Globus pallidus (tissue), 1 donor: ENCODE results near the gene TMEM106C.

Experiments used
- DNase-seq: peaks from one replicate; pipeline ENCODE4 v3.0.0-alpha.2; 2015; ENCODE audit warnings: low spot score

TMEM106C gene

DNA sequence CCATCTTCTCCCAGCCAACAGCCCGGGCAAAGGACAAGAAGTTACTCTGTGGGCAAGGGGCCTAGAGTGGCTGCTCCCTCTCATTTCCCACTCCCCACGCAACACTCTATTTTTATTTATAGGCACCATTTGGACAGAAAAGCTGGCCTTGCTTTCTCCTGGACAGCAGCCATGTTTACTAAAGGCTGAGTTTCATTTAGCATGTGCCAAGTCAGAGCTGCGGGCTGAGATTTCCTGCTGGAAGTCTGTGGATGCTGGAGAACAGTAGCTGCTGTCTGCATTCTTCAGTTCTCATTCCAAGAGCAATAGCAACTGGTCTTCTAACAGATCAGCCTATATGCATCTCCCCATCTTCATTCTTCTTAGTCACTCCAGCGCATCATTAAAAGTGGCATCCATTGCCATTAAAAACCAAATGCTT, 32.6 kb downstream of the TMEM106C start:
- peak; percentile 44 for DNase-seq

DNA sequence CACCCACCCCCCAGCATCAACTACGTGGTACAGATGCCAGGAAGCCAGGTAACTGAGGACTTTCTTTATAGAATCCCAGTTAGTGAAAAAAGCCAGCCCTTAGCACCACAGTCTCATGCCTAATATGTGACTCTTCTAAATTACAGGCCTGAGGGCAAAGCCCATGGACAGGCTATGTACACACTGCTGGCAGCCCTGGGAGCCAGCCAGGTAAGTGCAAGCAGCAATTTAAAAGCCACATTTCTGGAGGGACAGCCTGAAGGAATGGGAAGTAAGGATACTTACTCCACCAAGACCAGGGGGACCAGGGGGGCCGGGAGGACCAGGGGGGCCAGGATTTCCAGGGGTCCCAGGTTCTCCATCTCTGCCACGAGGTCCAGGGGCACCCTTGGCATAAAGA, 33.9 kb downstream of the TMEM106C start:
- DNase-seq = no peak

DNA sequence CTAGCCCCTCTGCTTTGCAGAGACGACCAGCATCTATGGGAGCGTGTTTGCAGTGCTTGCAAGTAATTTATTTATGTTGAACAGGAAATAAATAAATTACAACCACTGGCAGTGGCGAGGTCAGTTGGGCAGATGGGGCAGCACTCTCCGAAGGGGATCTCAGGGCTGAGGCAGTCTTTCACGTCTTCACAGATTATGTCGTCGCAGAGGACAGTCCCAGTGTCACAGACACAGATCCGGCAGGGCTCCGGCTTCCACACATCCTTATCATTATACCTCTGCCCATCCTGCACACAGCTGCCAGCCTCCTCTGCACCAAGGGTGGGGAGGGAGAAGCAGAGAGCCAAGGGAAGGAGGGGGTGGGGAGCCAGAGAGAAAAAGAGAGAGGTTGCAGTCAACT, 36.4 kb downstream of the TMEM106C start:
- no peak for DNase-seq

DNA sequence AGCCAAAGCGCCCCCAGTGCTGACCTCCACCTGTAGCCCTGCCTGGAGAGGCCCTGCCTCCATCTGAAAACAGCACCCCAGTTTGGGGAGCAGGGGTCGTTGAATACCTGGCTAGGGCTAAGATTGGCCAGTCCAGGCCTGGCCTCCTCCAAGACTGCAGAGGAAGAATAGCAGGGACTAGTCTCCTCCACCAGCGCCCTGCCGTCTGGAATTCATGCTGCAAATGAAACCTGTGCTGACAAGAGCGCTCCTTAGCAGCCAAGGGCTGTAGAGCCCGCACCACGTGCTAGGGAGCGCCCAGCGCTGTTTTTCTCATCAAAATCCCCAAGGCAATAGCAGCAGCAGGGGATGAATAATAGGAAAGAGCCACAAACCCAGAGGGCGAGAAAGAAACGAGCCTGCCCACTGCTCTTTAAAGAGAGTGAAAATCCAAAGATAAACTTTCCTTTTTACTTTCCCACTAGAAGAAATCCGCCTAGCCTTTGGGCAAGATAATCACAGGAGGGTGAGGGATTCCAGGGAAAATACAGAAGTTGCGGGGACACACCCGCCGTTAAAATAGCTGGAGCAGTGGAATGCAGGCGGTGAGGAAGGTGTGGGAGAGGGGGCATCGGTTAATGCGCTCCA, 37.6 kb downstream of the TMEM106C start:
- DNase-seq = no peak

DNA sequence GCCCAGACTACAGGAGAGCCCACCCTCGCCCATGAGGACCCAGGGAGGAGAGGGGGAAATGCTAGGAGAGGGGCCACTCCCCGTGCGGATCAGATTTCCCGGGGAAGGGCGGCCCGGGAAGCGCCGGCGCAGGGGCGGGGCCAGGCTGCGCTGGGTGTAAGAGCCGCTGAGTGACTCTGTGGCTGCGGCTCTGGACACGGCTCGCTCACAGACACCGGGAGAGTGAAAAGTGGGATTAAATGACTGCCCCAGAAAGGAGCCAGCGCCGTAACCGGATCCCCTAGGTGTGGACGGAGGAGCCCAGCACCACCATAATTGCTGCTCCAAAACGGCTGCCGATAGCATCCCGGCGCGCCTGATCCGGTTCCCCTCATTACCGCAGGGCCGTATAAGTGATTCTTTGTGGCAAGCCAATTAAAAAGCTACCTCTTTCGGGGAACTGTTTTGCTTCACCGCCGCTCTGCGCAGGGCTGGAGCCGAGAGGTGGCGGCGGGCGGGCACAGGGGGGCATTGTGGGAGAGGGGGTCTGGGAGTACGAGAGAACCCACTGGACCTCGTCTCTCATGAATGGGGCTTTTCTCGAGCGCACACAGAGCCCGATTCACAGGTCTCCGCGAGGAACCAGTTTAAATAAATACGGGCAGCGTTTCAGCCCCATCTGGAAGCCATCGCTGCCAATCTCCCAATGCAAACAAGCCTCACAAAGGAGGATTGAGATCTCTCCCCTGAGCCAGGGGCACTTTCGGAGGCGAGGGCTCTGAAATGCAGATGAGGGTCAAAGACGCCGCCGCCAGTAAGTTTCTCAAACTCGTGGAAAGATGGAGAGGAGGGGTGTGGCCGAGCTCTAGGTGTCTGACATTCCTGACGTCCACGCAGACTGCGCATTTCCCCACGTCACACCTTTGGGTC, 38.4 kb downstream of the TMEM106C start:
- peak; percentile 33 for DNase-seq

DNA sequence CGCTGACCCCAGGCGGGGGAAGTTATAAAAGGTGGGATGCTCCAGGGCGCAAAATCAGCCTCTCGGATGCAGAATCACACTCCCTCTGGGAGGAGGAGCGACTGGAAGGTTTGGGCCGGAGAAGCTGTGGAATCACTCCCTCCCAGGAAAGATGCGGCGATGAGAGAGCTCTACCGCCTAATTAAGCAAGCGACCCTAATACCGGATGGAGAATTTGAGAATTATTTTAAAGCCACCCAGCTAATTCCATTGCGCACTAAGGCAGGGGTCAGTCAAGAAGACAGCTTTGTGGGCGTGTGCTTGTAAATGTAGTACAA, 39.0 kb downstream of the TMEM106C start:
- DNase-seq = no peak

DNA sequence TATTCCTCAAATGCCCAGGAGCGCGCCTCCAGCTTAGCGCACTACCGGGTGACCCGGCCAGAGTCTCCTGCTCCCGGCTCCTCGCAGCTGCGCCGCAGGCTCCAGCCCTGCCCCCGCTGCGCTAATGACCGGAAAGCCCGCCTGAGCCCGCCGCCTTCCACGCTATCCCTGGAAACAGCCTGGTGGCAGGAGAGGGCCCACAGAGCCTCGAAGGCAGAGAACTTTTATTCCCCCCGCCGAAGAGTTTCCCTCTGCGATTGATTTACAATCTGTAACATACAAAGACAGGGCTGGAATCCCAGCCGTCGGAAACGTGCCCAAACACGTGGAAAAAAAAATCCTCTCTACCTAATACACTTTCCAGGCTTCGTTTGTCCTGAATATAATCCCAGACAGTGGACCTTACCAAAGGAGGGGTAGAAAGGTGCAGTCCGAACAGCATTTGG, 39.4 kb downstream of the TMEM106C start:
- DNase-seq = no peak

DNA sequence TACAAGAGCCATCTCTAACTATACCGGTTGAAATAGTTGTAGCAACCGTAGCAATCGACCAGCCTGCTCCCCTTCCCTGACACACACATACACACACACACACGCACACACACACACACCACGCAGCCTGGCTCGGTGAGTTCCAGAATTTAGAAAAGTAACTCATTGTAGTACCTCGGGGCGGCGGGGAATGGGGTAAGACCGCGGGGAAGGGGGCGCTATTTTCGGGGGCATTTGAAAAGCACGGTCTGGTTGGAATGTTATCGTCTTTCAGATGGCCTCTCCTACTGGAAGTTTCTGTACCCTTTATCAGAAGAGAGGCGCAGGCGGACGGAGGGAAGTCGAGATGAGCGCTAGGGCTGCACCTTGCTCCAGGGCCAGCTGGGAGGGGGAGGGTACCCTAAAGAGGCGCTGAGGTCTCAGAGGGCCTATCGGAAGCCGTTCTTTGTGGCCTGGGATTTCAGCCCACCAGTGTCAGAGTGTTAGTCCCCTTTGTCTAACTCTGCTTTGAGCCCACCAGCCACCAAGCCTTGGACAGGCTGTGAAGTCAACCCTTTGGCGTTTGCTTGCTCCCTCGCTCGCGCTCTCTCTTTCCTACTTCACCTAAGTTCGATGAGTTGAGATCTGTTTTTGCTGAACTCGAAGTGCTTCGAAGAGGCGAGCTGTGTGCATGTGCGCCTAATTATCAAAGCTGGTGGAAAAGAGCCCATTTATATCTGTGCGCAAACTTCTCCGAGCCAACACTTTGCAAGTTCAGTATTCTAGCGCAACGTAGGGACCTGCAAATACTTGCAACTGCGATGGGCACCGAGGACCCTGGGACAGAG, 40.0 kb downstream of the TMEM106C start:
- DNase-seq = no peak

DNA sequence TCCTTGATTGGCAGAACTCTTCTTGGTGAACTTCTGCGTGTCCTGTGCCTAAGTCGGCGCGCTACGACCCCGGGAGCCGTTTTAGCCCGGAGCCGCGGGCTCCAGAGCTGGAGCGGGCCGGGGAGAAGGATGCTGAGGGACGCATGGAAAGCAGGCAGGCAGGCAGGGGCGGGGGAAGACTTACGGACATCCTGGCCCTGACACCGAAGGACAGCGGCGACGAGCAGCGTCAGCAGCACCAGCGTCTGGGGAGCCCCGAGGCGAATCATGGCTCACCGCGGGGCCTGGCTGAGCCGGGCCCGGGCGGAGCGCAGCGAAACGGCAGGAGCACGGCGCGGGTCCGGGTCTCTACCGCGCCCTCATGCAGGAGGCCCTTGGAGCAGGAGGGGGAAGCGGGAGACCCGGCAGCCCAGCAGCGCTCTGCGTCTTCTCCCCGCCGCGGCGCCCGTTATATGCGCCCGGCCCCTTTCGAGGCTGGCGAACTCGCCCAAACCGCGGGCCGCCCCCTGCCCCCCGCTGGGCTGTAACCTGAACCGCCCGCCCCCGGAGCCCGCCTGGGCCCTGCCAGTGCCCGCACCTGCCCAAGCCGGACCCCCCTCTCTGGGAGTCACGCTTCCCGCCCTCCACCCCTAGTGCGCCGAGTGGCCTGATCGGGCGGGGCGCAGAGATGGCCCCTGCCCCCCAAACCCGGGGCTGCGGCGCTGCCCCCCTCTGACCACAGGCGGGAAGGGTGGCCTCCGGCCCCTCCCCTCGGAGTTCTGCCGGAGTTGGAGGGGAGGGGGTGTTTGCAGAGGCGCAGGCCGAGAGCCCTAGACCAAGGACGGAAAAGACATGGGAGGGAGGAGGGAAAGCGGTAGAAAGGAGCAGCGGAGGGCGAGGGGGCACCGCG, 40.9 kb downstream of the TMEM106C start, which contains the start of gene COL2A1:
Gene COL2A1 (minus strand): TSS at position 424 of the 889 bp plus-strand sequence. CDS start 155 bp downstream, at position 269.
- no peak for DNase-seq

DNA sequence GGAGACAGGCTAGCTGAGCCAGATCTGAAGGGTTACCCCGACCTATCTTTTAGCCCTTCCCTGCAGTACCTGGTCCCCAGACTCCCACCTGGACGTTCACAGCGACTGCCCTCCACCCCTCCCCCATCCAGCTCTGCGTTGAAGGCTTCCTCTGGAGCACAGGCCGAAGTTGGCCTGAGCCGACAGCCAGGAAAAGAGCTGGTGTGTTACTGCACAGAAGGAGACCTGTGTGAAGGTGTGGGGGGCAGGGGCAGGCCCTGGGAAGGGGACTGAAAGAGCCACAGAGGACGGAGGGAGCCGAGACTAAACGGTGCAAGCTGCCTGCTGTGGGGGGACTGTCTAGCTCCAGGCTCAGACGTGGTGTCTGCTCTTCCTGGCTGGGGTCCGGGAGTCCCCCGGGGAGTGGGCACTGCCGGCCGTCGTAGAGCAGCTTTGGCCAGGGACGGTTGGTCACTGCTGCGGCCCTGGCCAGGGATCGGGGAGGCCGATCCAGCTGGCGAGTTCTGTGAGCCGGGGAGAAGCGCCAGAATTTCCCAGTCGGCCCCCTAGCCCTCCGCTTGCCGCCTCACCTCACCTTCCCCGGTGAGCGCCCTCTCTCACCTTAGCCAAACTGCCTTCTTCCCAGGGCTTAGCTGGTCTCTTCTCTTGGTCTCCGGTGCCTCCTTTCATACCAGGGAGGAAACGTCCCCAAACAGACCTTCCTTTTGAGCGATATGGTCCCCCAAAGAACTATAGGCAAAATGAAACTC, 41.8 kb downstream of the TMEM106C start:
- no peak for DNase-seq

DNA sequence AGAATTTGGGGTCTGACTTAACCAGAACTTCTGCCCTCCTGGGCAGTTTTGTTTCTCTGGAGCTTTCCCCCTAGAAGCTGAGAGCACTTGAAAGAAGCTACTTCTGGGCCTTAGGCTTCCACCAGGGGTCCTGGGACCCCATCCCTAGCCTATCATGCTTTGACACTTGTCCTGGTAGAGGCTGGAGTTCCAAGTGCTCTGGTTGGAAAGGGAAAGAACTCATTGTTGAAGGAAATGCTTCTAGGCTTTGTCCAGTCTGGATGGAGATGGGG, 42.3 kb downstream of the TMEM106C start:
- no peak for DNase-seq

DNA sequence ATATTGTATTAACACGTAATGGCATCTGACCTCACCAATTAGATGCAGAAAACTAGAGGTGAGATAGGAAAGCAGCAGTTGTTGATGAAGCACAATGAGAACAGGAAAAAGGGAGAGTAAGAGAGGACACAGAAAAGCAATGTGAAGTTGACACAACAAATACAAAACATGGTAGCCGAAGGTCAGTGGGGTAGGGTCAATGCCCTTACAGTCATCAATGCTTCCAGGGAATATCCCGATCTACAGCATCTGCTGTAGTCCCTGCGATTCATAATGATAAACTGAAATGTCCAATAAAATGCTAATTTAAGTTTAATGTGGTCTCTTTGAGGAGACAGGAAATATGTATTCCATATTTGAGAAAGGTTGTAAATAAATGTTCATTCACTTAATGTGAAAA, 43.8 kb downstream of the TMEM106C start:
- DNase-seq = no peak

DNA sequence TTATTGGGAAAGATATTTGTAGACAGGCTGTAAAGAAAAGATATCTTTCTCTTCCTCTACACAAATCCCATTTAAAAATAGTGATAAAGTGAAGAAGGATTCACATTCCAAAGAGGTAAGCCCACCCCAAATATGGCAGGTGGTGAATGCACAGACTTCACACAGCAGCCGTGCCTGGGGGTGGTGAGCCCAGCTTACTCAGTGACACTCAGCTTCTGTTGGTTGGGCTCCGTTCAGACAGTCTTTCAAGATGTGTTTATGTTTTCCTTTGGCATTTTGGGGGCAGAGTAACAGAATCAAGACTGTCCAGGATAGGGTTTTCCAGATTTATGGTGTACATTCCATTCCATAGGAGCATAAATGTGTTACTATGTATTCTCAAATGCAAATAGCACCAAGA, 45.0 kb downstream of the TMEM106C start:
- DNase-seq = no peak

DNA sequence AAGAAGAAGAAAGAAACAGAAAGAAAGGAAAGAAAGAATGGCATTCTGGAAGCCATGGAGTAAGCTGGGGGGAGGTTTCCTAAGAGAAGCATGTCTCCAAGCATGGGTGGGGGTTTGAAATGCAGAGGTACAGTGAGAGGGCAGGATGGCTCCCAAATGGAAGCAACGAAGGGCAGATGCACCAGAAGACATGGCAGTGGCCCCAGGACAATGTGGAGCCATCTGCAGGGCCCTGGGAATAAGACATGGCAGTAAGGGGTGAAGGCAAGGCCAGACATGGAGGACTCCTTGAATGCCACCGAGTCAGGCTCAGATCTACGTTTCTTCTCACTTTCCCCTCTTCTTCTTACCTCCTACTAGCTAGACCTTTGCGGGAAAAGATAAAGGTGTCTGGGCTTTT, 45.6 kb downstream of the TMEM106C start:
- DNase-seq = no peak

DNA sequence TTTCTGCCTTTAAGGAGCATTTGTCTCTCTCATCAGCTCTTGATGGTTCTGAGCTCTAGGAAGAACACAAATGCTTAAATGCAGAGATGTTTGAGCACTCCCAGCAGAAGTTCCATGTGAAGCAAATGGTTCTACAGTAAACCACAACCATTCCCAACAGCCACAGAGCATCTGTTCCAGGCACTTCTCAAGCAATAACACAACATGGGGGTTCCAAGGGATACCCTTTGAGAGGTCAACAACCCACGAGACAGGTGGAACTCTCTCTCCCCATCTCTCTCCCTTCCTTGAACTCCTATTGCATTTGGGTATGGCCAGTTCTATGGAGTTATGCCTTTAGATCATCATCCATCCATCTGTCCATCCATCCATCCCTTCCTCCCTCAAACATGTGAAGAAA, 46.1 kb downstream of the TMEM106C start:
- DNase-seq = no peak

DNA sequence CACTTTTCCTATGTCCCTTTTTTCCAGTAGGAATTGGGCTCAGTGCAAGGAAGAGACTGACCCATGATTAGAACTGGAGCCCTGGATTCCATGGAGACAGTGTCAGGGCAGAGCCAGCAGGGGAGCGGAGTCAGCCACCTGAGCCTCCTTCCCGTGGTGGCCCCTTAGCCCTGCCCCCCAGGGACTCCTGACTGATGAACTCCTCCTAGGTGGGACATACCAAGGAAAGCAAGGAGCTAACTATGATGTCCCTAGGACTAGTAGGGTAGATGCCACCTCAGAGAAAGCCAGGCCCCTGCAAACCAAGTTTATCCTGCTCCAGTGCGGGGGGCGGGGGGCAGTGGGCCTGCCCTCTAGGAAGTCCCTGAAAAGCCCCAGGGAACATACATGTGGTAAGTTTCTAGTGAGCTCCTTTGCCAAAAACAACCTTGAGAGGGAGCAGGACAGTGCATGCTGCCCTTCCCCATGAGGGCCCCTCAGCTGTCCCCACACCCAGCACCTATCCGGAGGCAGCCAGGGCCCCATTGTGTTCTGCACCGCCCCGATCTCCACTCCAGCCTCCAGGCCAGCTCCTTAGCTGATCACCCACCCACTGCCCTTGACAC, 47.1 kb downstream of the TMEM106C start:
- no peak for DNase-seq

DNA sequence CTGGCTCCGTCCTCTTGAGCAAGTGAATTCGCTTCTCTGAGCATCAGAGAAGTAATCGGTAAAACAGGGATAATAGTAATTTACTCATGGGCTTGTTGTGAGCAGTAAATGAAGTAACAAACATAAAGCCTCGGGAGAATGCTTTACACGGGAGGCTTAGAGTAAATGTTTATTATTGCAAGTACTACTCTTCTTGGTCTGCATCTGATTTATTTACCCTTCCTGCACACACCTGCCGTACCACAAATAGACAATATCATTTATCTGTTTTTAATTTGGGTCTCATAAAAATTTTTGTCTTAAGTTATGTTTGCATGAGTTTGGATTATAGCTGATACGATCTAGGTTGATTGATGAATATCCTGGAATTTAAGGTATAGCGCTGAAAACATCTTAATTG, 48.7 kb downstream of the TMEM106C start:
- no peak for DNase-seq

DNA sequence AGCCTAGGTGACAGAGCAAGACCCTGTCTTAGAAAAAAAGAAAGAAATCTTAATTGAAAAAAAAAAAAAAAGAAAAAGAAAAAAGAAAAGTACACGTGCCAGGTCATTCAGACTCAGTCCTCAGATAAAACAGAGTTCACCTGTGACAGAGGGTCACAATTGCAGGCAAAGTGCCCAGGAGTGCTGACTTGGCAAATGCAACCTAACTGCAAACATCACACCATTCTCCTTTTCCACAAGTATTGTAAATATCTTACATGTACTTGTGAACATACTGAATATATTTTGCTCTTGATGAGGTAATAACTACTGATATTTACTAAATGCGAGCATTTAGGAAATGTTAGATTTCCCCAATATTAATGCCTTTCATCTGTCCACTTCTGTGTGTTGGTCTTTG, 49.9 kb downstream of the TMEM106C start:
- DNase-seq = no peak

DNA sequence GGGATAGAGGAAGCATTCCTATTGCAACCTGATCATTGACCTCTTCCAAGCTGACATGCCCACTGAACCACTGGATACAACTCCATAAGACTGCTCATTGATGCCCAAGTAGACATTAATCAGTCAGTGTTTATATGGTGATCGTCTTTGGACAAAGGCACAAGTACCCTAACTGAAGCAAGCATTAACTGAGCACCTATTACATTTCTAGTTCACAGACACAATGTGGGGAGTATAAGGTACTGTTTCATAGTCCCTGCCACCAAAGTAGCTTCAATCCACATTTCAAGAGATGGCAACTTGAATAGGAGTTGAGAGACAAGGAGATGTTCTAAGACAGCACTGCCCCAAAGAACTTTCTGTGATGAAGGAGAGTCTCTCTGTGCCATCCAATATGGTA, 51.7 kb downstream of the TMEM106C start:
- no peak for DNase-seq

DNA sequence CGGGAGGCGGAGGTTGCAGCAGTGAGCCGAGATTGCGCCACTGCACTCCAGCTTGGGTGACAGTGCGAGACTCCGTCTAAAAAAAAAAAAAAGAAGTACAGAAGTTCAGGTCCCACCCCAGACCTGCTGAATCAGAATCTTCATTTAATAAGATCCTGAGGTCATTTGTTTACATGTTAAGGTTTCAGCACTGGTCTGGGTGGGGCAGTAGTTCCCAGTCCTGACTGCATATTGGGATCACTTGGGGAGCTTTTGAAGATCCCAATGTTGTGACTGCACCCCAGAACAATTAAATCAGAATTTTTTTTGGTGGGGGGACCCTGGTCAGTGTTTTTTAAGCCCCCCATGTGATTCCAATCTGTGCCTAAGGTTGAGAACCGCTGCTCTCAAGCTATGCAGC, 52.6 kb downstream of the TMEM106C start:
- no peak for DNase-seq
